Muscle layer of colon (tissue), 2 donors: Measurements from ENCODE around the gene HSD17B8.

Experiments used
- H3K27ac ChIP-seq: one replicate; pipeline ENCODE4 v1.7.0; 2013; ENCODE audit warnings: low read depth, mild to moderate bottlenecking, low read length, moderate library complexity
- H3K27me3 ChIP-seq, 2 donors: one replicate each; pipeline ENCODE4 v1.7.0; 2013; ENCODE audit warnings: low read length in 2 of 2, mild to moderate bottlenecking in 2 of 2; ENCODE audit not compliant: insufficient read depth in 2 of 2, control insufficient read depth in 1 of 2
- H3K36me3 ChIP-seq: one replicate; pipeline ENCODE4 v1.7.0; 2013; ENCODE audit warnings: mild to moderate bottlenecking, low read length; ENCODE audit not compliant: insufficient read depth
- H3K4me1 ChIP-seq: one replicate; pipeline ENCODE4 v1.7.0; 2013; ENCODE audit warnings: mild to moderate bottlenecking, low read length; ENCODE audit not compliant: insufficient read depth
- H3K4me3 ChIP-seq, 2 donors: one replicate each; pipeline ENCODE4 v1.7.0; 2013; ENCODE audit warnings: low read length in 2 of 2, low read depth in 1 of 2, mild to moderate bottlenecking in 1 of 2, moderate library complexity in 1 of 2
- H3K9ac ChIP-seq: one replicate; pipeline ENCODE4 v1.7.0; 2013; ENCODE audit warnings: low read length
- H3K9me3 ChIP-seq: one replicate; pipeline ENCODE4 v1.7.0; 2013; ENCODE audit warnings: mild to moderate bottlenecking, low read length
- donor health status: abdominal sarcoma.
- donor health status: Adenocarcinoma of cecum.

HSD17B8 gene

DNA sequence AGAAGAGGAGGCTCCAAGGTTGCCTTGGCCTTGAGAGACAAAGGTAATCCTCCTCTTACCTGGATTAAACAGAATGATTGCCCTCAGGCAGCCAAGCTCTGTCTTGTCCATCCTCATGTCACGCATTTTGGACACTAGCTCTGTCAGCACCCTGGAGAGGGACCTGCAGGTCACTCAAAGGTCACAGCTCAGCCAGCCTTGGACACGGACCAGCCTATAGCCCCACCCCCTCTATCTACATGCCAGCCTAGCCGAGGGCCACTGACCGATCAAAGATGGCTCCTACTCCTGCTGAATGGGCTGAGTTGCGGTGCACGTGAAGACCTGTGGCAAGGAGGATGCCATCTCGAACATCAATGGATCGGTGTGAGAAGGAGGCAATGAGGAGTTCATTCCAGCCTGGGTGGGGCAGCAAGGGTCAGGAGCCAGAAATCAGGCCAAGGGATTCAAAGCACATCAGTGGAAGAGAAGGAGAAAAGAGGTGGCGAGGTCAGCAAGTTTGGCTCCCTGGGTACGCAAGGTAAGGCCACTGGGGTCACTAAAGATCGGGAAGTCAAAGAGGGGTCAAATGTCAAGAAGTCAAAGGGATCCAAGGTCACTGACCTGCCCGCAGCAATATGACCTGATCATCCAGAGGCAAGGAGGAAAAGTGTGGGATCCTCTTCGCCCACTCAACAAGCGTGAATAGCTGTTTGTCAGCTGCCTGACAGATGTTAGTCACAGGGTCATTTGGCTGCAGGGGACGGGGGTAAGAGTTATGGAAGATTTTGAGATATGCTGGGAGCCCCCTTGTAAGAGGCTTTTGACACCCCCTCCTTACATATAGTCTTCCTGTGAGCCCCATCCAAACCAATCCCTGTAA is 8.9 kb upstream of the HSD17B8 start:
- Histone ChIP-seq H3K9ac (no peak overlapping the region), H3K27ac (no peak overlapping the region), H3K27me3 (peaks cover 7 to 16% of the 10 kb centered on the region in 2 donors), H3K9me3 (no peaks in the 10 kb centered on the region), H3K4me3 (no peak overlapping the region), H3K4me1 (peaks cover 32% of the 10 kb centered on the region), H3K36me3 (peaks cover 36% of the 10 kb centered on the region)

DNA sequence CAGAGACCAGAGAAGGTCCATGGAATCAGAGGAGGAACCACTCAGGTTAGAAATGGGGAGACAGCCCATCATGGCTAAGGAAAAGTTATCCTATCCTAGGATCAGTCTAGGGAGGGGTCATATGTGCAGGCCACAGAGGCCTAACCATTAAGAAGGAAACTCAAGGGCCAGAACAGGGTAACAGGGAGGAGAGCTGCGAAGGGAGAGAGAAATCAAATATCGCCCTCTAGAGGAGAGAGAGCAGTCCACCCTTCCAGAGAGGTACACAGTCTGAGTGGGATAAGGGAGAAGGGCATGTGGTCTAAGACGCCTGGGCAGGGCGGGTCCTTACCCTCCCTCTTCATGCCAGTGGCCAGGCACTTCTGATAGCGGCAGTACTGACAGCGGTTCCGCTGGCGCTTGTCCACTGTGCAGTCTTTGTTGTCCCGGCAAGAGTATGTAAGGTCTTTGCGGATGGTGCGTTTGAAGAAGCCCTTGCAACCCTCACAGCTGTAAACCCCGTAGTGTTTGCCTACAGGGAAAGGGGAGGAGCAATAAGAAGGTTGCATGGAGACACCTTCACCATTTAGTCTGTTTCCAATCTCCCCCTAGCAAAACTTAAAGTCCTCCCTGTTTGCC is 6.9 kb upstream of the HSD17B8 start:
- no peaks in the 10 kb centered on the region for H3K9me3 ChIP-seq

DNA sequence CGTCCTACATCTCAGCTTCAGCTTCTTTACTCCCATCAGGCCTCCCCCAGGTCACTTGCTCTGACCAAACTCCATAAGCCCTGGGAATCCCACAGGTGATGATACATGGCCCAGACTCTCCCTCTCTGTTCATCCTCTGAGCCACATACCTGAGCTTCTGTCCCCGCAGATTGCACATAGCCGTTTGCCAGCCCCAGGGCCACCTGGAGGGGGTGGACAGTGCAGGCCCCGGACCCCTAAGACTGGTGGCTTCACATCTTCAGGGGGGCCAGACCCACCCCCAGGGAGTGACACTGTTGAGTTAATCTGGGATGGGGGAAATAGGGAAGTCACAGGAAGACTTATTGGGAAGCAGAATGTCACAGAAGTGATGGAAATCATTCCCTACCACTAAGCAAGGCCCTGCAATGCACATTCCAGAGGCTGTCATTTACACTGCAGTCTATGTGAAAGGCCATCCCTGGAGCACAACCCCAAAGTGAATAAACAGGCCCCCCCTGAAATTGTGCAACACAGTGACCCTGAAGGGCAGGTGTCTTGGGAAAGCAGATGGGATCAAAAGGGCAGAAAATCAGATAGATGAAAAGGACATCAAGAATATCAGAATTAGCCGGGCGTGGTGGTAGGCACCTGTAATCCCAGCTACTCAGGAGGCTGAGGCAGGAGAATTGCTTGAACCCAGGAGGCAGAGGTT is 6.1 kb upstream of the HSD17B8 start:
- Histone ChIP-seq H3K9me3 (no peaks in the 10 kb centered on the region), H3K36me3 (peaks cover 52% of the 10 kb centered on the region), H3K27ac (no peak overlapping the region), H3K27me3 (no peaks in the 10 kb centered on the region), H3K4me3 (no peak overlapping the region), H3K9ac (no peak overlapping the region), H3K4me1 (peaks cover 44% of the 10 kb centered on the region)

More for the DNA sequence above, 6.9 kb upstream of the HSD17B8 start:
- no peak overlapping the region for H3K27ac ChIP-seq
- H3K36me3 ChIP-seq, result peaks cover 44% of the 10 kb centered on the region
- H3K27me3 ChIP-seq, result no peaks in the 10 kb centered on the region
- H3K4me3 ChIP-seq, result no peak overlapping the region
- H3K9ac ChIP-seq, result no peak overlapping the region
- H3K4me1 ChIP-seq, result peaks cover 45% of the 10 kb centered on the region

DNA sequence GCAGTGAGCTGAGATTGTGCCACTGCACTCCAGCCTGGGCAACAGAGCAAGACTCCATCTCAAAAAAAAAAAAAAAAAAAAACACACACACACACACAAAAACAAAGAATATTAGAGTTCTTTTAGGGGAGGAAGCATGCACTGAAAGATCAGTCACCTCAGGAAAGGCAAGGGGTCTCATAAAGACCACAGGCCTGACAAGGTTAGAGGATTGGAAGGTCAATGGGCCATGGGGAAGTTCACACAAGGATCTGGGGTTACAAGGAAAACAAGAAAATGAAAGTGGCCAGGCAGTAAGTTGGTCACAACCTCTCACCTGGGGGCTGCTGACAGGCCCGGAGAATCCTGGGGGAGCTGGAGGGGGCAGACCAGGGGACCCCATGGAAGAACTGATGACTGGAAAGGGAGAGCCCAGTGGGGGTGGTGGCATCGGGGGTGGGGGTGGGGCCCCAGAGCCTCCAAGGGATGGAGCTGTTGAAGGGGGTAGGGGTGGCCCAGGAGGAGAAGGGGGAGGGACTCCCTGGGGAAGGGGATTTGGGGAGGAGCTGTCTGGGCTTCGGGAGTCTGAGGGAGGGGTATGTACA is 5.5 kb upstream of the HSD17B8 start:
- H3K9me3 ChIP-seq, result no peaks in the 10 kb centered on the region
- peak overlapping the region in 1 of 2 donors; percentile 64 for H3K4me3 ChIP-seq
- no peaks in the 10 kb centered on the region for H3K27me3 ChIP-seq
- peaks cover 50% of the 10 kb centered on the region for H3K4me1 ChIP-seq
- no peak overlapping the region for H3K9ac ChIP-seq
- H3K36me3 ChIP-seq, result peaks cover 58% of the 10 kb centered on the region
- H3K27ac ChIP-seq, result peak overlapping the region; percentile 99

DNA sequence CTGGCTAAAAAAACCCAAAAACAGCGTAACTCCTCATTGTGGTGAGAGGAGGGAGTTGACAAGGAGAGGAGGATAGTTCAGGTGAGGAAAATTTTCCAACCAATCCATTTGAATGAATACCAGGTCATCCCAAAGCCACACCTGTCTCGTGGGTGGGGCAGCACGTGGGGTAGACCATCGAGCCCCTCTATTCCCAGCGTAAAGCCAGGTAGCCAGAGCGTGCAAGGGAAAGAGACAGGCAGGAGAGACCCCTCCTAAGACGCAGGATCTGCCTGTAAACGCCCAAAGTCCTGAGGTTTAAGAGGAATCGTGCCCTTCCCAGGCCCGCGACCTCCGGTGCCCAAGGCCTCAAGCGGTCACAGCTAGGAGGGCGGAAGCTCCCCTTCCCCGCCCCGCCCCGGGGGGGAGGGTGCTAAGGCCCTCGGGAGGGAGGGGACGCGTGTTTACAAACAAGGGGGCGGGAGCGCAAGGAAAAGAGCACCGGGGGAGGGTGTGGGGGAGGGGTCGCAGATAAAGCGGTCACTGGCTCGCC is 4.7 kb upstream of the HSD17B8 start:
- Histone ChIP-seq H3K27ac (peak overlapping the region; percentile 99), H3K4me3 (peak overlapping the region; percentile 64 to 95), H3K4me1 (peaks cover 55% of the 10 kb centered on the region), H3K9ac (peak overlapping the region; percentile 64), H3K9me3 (no peaks in the 10 kb centered on the region), H3K27me3 (no peaks in the 10 kb centered on the region), H3K36me3 (peaks cover 51% of the 10 kb centered on the region)

DNA sequence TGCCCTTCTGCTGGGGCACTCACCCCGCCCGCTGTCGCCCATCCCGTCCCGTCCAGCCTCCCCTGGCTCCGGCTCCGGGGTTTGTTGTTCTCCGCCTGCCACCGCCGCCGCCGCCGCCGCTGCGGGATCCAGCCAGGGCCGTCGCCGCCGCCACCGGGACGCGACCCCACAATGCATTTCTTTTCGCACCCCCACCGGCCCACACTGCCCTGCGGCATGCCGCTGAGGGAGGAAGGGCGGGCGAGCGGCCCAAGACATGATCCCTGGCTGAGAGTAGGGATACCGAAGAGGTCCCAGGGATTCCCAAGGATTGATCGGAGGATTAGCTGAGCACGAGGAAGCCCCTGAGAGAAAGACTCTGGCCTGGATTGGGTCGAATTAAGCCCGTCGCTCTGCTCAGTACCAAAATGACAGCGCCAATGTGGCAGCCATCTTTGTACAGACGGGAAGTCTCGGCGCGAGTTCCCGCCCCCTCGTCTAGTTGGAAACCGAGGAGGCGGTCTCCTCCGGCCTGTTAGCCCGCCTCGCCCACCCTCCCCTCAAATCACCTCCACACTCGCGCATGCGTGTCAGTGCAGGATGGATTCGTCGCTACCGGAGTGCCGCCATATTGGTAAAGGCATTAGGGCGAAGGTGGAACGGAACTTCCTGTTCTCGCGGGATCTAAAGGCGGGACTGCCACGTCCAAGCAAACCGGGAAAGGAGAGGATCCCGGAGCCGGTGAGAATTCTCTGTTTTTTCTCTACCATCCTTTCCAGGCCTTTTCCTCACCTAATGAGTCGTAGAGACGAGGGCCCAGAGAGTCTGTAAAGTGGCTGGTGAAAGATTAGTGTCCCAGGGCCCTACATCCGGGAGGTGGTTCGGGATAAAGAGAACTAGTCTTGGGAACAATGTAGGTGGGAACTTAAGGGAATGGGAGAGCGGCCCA is 4.0 kb upstream of the HSD17B8 start, which contains the start of the genes RXRB and SLC39A7:
TSS of gene RXRB (minus strand) at position 447 of the 928 bp plus-strand sequence. CDS start at position 258, 189 bp downstream.
TSS of gene SLC39A7 (plus strand) at position 649 of the 928 bp plus-strand sequence. CDS start 379 bp downstream, outside the sequence.
- H3K4me1 ChIP-seq, result peaks cover 61% of the 10 kb centered on the region

DNA sequence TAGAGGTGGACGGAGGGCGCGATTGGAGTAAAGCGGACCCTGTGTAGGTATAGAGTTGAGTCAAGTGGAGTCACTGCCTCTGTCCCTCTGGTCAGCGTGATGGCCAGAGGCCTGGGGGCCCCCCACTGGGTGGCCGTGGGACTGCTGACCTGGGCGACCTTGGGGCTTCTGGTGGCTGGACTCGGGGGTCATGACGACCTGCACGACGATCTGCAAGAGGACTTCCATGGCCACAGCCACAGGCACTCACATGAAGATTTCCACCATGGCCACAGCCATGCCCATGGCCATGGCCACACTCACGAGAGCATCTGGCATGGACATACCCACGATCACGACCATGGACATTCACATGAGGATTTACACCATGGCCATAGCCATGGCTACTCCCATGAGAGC is 3.3 kb upstream of the HSD17B8 start:
- Histone ChIP-seq H3K9ac (peak overlapping the region; percentile 73), H3K27ac (peak overlapping the region; percentile 99), H3K36me3 (peaks cover 37% of the 10 kb centered on the region), H3K4me3 (peak overlapping the region; percentile 64 to 95), H3K27me3 (no peaks in the 10 kb centered on the region), H3K4me1 (peaks cover 61% of the 10 kb centered on the region), H3K9me3 (no peaks in the 10 kb centered on the region)

More for the DNA sequence above, 4.0 kb upstream of the HSD17B8 start, which contains the start of the genes RXRB and SLC39A7:
- H3K9ac ChIP-seq, result peak within 1 kb of the TSS; percentile 82
- peak within 1 kb of the TSS; percentile 64 to 95 for H3K4me3 ChIP-seq
- H3K27ac ChIP-seq, result peak within 1 kb of the TSS; percentile 99
- H3K27me3 ChIP-seq, result no peaks in the 10 kb centered on the region
- H3K9me3 ChIP-seq, result no peaks in the 10 kb centered on the region
- peaks cover 44% of the 10 kb centered on the region for H3K36me3 ChIP-seq

DNA sequence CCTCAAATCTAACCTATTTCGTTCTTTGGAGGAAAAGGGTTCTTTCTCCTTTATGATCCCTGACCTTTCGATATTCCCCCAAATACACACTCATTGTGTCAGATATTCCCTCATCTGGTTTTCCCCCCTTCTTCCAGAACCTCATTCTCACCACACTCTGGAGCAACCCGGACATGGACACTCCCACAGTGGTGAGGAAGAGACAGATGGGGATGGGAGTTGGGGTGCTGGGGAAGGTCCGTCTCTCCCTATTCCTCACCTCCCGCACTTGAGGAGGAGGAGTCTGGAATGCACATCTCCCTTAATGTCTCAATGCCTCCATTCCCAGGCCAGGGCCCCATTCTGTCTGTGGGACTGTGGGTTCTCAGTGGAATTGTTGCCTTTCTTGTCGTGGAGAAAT is 2.5 kb upstream of the HSD17B8 start:
- Histone ChIP-seq H3K9me3 (no peaks in the 10 kb centered on the region), H3K4me1 (peaks cover 61% of the 10 kb centered on the region), H3K4me3 (peak overlapping the region; percentile 64 to 95), H3K27ac (peak overlapping the region; percentile 99), H3K36me3 (peaks cover 30% of the 10 kb centered on the region), H3K27me3 (no peaks in the 10 kb centered on the region), H3K9ac (no peak overlapping the region)

DNA sequence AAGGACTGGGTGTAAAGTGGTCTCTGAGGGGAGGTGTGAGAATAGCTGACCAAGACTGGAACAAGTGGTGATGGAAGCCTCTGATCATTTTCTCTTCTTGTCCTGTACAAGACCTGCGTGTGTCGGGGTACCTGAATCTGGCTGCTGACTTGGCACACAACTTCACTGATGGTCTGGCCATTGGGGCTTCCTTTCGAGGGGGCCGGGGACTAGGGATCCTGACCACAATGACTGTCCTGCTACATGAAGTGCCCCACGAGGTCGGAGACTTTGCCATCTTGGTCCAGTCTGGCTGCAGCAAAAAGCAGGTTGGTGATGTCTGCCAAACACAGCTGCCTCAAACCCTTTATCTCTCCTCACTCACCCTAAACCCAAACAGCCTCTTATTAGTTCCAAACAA is 1.7 kb upstream of the HSD17B8 start:
- Histone ChIP-seq H3K4me3 (no peak overlapping the region), H3K36me3 (peaks cover 23% of the 10 kb centered on the region), H3K9ac (no peak overlapping the region), H3K9me3 (no peaks in the 10 kb centered on the region), H3K27ac (no peak overlapping the region), H3K27me3 (no peaks in the 10 kb centered on the region), H3K4me1 (peaks cover 52% of the 10 kb centered on the region)
